HG03432 (cell line): ENCODE measurements around the gene ZSCAN16.

Source experiments
- ATAC-seq: cut with Tn5 transposase; IDR thresholded peaks from one replicate; pipeline ENCODE4 v1.9.1; 2021; ENCODE audit warnings: mild to moderate bottlenecking, moderate library complexity; ENCODE audit not compliant: unreplicated experiment

The ZSCAN16 gene

GRCh38 chr6:28125401-28125800 is 992 bp downstream of the ZSCAN16 start:
- no peak for ATAC-seq

GRCh38 chr6:28134015-28134414 is 9.6 kb downstream of the ZSCAN16 start:
- ATAC-seq: no peak

- no peak for ATAC-seq
Observed at GRCh38 chr6:28134716-28135115, 10.3 kb downstream of the ZSCAN16 start.

- ATAC-seq: no peak
Observed at GRCh38 chr6:28135393-28135792, 11.0 kb downstream of the ZSCAN16 start.

- peak; percentile 62 for ATAC-seq
Observed at GRCh38 chr6:28136585-28137504, 12.4 kb downstream of the ZSCAN16 start.

GRCh38 chr6:28137505-28137981 is 13.1 kb downstream of the ZSCAN16 start:
- ATAC-seq: peak; percentile 34

- no peak for ATAC-seq
Observed at GRCh38 chr6:28139860-28140543, 15.6 kb downstream of the ZSCAN16 start.

GRCh38 chr6:28140616-28141015 is 16.2 kb downstream of the ZSCAN16 start:
- ATAC-seq: no peak

- ATAC-seq: peak; percentile 81
Observed at GRCh38 chr6:28141500-28142329, 17.3 kb downstream of the ZSCAN16 start, which contains the start of gene ZKSCAN8. TSS of gene ZKSCAN8 (plus strand) at chr6:28141883. CDS start at chr6:28148408, 6,525 bp downstream.

- ATAC-seq: no peak
Observed at GRCh38 chr6:28142446-28142845, 18.0 kb downstream of the ZSCAN16 start.

GRCh38 chr6:28145231-28145630 is 20.8 kb downstream of the ZSCAN16 start:
- no peak for ATAC-seq

GRCh38 chr6:28152531-28152930 is 28.1 kb downstream of the ZSCAN16 start:
- no peak for ATAC-seq

- ATAC-seq: no peak
Observed at GRCh38 chr6:28153546-28153945, 29.1 kb downstream of the ZSCAN16 start.

GRCh38 chr6:28154357-28154756 is 29.9 kb downstream of the ZSCAN16 start:
- ATAC-seq: no peak

GRCh38 chr6:28158318-28158717 is 33.9 kb downstream of the ZSCAN16 start:
- no peak for ATAC-seq

GRCh38 chr6:28159029-28159607 is 34.7 kb downstream of the ZSCAN16 start:
- no peak for ATAC-seq

- ATAC-seq: no peak
Observed at GRCh38 chr6:28160233-28160632, 35.8 kb downstream of the ZSCAN16 start.

GRCh38 chr6:28161410-28162079 is 37.1 kb downstream of the ZSCAN16 start:
- peak; percentile 99 for ATAC-seq

- no peak for ATAC-seq
Observed at GRCh38 chr6:28165563-28165962, 41.2 kb downstream of the ZSCAN16 start.

- ATAC-seq: no peak
Observed at GRCh38 chr6:28167068-28167467, 42.7 kb downstream of the ZSCAN16 start.
